Activated CD4-positive, alpha-beta T cell treated with anti-CD3 and anti-CD28 coated beads for 24 hours (primary cell): ENCODE results near the gene ASPG.

Source experiments
- DNase-seq, 2 donors: peaks; one replicate each; pipeline ENCODE4 v3.0.0-alpha.2; 2020; ENCODE audit warnings: low read depth in 2 of 2

The ASPG gene

GRCh38 chr14:104085032-104085888 lies at the start of gene ASPG:
TSS of gene ASPG (plus strand) at chr14:104085700. CDS start at chr14:104085771, 71 bp downstream.
- DNase-seq = no peak

GRCh38 chr14:104036212-104036611 lies 49.3 kb upstream of the ASPG start:
- no peak for DNase-seq

- DNase-seq = no peak
These were observed 48.4 kb upstream of the ASPG start for GRCh38 chr14:104037074-104037473.

GRCh38 chr14:104037903-104038302 lies 47.6 kb upstream of the ASPG start:
- no peak for DNase-seq

GRCh38 chr14:104039214-104039613 lies 46.3 kb upstream of the ASPG start:
- DNase-seq = no peak

GRCh38 chr14:104040539-104040938 lies 45.0 kb upstream of the ASPG start:
- DNase-seq = no peak

GRCh38 chr14:104041430-104042104 lies 43.9 kb upstream of the ASPG start:
- DNase-seq = no peak

- DNase-seq = no peak
These were observed 41.5 kb upstream of the ASPG start for GRCh38 chr14:104044016-104044415.

GRCh38 chr14:104047761-104048160 lies 37.7 kb upstream of the ASPG start:
- no peak for DNase-seq

- no peak for DNase-seq
These were observed 36.6 kb upstream of the ASPG start for GRCh38 chr14:104048758-104049507.

- no peak for DNase-seq
These were observed 35.8 kb upstream of the ASPG start for GRCh38 chr14:104049576-104050240.

- no peak for DNase-seq
These were observed 34.2 kb upstream of the ASPG start for GRCh38 chr14:104051092-104051813.

- DNase-seq = no peak
These were observed 31.1 kb upstream of the ASPG start for GRCh38 chr14:104054222-104054905.

GRCh38 chr14:104062281-104062680 lies 23.2 kb upstream of the ASPG start:
- no peak for DNase-seq

GRCh38 chr14:104064003-104064402 lies 21.5 kb upstream of the ASPG start:
- no peak for DNase-seq

- no peak for DNase-seq
These were observed 19.2 kb upstream of the ASPG start for GRCh38 chr14:104066279-104066678.

- DNase-seq = no peak
These were observed 18.7 kb upstream of the ASPG start for GRCh38 chr14:104066719-104067295.

- DNase-seq = no peak
These were observed 16.0 kb upstream of the ASPG start for GRCh38 chr14:104069541-104069940.

- no peak for DNase-seq
These were observed 12.9 kb upstream of the ASPG start for GRCh38 chr14:104072586-104072985.

- DNase-seq = no peak
These were observed 11.7 kb upstream of the ASPG start for GRCh38 chr14:104073764-104074163.
